Mesenchymal stem cell (in vitro differentiated cells and primary cell): ENCODE data around the gene KRT5.

Experiments used
- DNase-seq: peaks from one replicate; pipeline ENCODE4 v3.0.0-alpha.2; 2013
- H2AFZ ChIP-seq: one replicate; pipeline ENCODE4 v1.6.1; 2013; ENCODE audit warnings: low read depth, mild to moderate bottlenecking, control low read depth, inconsistent platforms, low read length, moderate library complexity
- H2AK5ac ChIP-seq: 2 replicates; pipeline ENCODE4 v1.6.1; 2013; ENCODE audit warnings: low read length, moderate library complexity, mild to moderate bottlenecking, inconsistent platforms; ENCODE audit not compliant: severe bottlenecking
- H2BK120ac ChIP-seq: one replicate; pipeline ENCODE4 v1.6.1; 2013; ENCODE audit warnings: low read depth, mild to moderate bottlenecking, inconsistent platforms, low read length, moderate library complexity
- H2BK12ac ChIP-seq, 2 experiments: one replicate each; pipeline ENCODE4 v1.6.1; 2013; ENCODE audit warnings: inconsistent platforms in 2 of 2, low read length in 2 of 2, mild to moderate bottlenecking in 2 of 2, moderate library complexity in 2 of 2, control low read depth in 1 of 2
- H2BK15ac ChIP-seq: one replicate; pipeline ENCODE4 v1.6.1; 2013; ENCODE audit warnings: mild to moderate bottlenecking, low read depth, inconsistent platforms; ENCODE audit not compliant: poor library complexity, severe bottlenecking
- H2BK5ac ChIP-seq: 2 replicates; pipeline ENCODE4 v1.6.1; 2013; ENCODE audit warnings: low read depth, mild to moderate bottlenecking, low read length, control low read depth, inconsistent platforms; ENCODE audit not compliant: poor library complexity, severe bottlenecking
- H3K14ac ChIP-seq, 2 experiments: one replicate each; pipeline ENCODE4 v1.6.1; 2013; ENCODE audit warnings: inconsistent platforms in 2 of 2, low read length in 2 of 2, control low read depth in 1 of 2, mild to moderate bottlenecking in 1 of 2, moderate library complexity in 1 of 2
- H3K18ac ChIP-seq, 2 experiments: one replicate each; pipeline ENCODE4 v1.6.1; 2013; ENCODE audit warnings: inconsistent platforms in 2 of 2, low read length in 2 of 2, control low read depth in 1 of 2, low read depth in 1 of 2, mild to moderate bottlenecking in 1 of 2
- H3K23ac ChIP-seq, 2 experiments: one replicate each; pipeline ENCODE4 v1.6.1; 2013; ENCODE audit warnings: inconsistent platforms in 2 of 2, low read length in 2 of 2, mild to moderate bottlenecking in 2 of 2, moderate library complexity in 2 of 2, control low read depth in 1 of 2
- H3K27ac ChIP-seq: 2 replicates; pipeline ENCODE4 v1.5.1; 2013; ENCODE audit warnings: mild to moderate bottlenecking, moderate library complexity, low read length, control low read depth, inconsistent platforms; ENCODE audit not compliant: poor library complexity, severe bottlenecking
- H3K27me3 ChIP-seq, 2 experiments: 2 replicates each; pipeline versions ENCODE4 v1.6.1 to v1.7.0; 2013; ENCODE audit warnings: low read length in 2 of 2, mild to moderate bottlenecking in 2 of 2, moderate library complexity in 2 of 2, control low read depth in 1 of 2, inconsistent platforms in 1 of 2; ENCODE audit not compliant: control insufficient read depth in 1 of 2, insufficient read depth in 1 of 2
- H3K36me3 ChIP-seq, 2 experiments: 2 replicates each; pipeline versions ENCODE4 v1.6.1 to v1.7.0; 2013; ENCODE audit warnings: low read length in 2 of 2, control low read depth in 1 of 2, inconsistent platforms in 1 of 2, low read depth in 1 of 2, mild to moderate bottlenecking in 1 of 2; ENCODE audit not compliant: insufficient read depth in 2 of 2, control insufficient read depth in 1 of 2
- H3K4ac ChIP-seq, 2 experiments: one replicate each; pipeline ENCODE4 v1.6.1; 2013; ENCODE audit warnings: inconsistent platforms in 2 of 2, low read length in 2 of 2, mild to moderate bottlenecking in 2 of 2, moderate library complexity in 2 of 2, control low read depth in 1 of 2, low read depth in 1 of 2
- H3K4me1 ChIP-seq: 2 replicates; pipeline ENCODE4 v1.6.1; 2013; ENCODE audit warnings: low read depth, low read length, control low read depth; ENCODE audit not compliant: control insufficient read depth, insufficient read depth
- H3K4me2 ChIP-seq: 2 replicates; pipeline ENCODE4 v1.6.1; 2013; ENCODE audit warnings: low read length, mild to moderate bottlenecking, inconsistent platforms; ENCODE audit not compliant: poor library complexity, severe bottlenecking
- H3K4me3 ChIP-seq, 2 experiments: 2 replicates each; pipeline versions ENCODE4 v1.5.1 to v1.7.0; 2013; ENCODE audit warnings: low read length in 2 of 2, mild to moderate bottlenecking in 2 of 2, control low read depth in 1 of 2, low read depth in 1 of 2; ENCODE audit not compliant: insufficient read depth in 1 of 2
- H3K79me1 ChIP-seq: replicated peaks from 2 replicates; pipeline ENCODE4 v1.6.1; 2013; ENCODE audit warnings: mild to moderate bottlenecking, control low read depth, low read length, inconsistent platforms; ENCODE audit not compliant: poor library complexity, severe bottlenecking
- H3K9ac ChIP-seq: 2 replicates; pipeline ENCODE4 v1.7.0; 2013; ENCODE audit warnings: mild to moderate bottlenecking, low read length, moderate library complexity
- H3K9me3 ChIP-seq: 2 replicates; pipeline ENCODE4 v1.7.0; 2013; ENCODE audit warnings: mild to moderate bottlenecking, low read length; ENCODE audit not compliant: control insufficient read depth
- H4K8ac ChIP-seq: one replicate; pipeline ENCODE4 v1.6.1; 2013; ENCODE audit warnings: inconsistent platforms, mild to moderate bottlenecking, low read length, moderate library complexity
- H4K91ac ChIP-seq: one replicate; pipeline ENCODE4 v1.6.1; 2013; ENCODE audit warnings: mild to moderate bottlenecking, low read length, inconsistent platforms
- WGBS: methylation state at CpG from one replicate; pipeline ENCODE4 v1.1.7; 2013; ENCODE audit warnings: mixed read lengths; 5-methylcytosine and 5-hydroxymethylcytosine counted together

KRT5 gene

GRCh38 chr12:52541709-52542108, 21.5 kb upstream of the KRT5 start:
- H3K9ac ChIP-seq = no peak overlapping the region
- no peak for DNase-seq
- no peak overlapping the region for H3K27ac ChIP-seq
- no peak overlapping the region for H3K4me2 ChIP-seq
- H3K23ac ChIP-seq = no peak overlapping the region
- H4K91ac ChIP-seq = no peak overlapping the region
- H3K4me3 ChIP-seq = no peak overlapping the region
- 88% methylated on average over 3 of the region's 5 CpGs for whole genome bisulfite sequencing
- H3K27me3 ChIP-seq = peaks cover 0 to 43% of the 10 kb centered on the region in 2 experiments
- no peak overlapping the region for H2AK5ac ChIP-seq
- no peak overlapping the region for H2BK120ac ChIP-seq
- H2BK5ac ChIP-seq = no peak overlapping the region
- no peak overlapping the region for H4K8ac ChIP-seq
- no peaks in the 10 kb centered on the region for H3K79me1 ChIP-seq
- no peaks in the 10 kb centered on the region for H3K4me1 ChIP-seq
- H2AFZ ChIP-seq = no peak overlapping the region
- H2BK15ac ChIP-seq = no peak overlapping the region
- no peak overlapping the region for H3K4ac ChIP-seq
- H3K14ac ChIP-seq = no peak overlapping the region
- H3K9me3 ChIP-seq = no peaks in the 10 kb centered on the region
- no peak overlapping the region for H2BK12ac ChIP-seq
- no peak overlapping the region for H3K18ac ChIP-seq
- H3K36me3 ChIP-seq = no peaks in the 10 kb centered on the region

GRCh38 chr12:52540531-52540930, 20.3 kb upstream of the KRT5 start:
- no peak for DNase-seq
- no peak overlapping the region for H3K27ac ChIP-seq
- no peak overlapping the region for H2BK15ac ChIP-seq
- H3K4me1 ChIP-seq = no peaks in the 10 kb centered on the region
- no peak overlapping the region for H3K4me2 ChIP-seq
- no peak overlapping the region for H3K23ac ChIP-seq
- peak overlapping the region; percentile 18 for H4K91ac ChIP-seq
- no peak overlapping the region for H2BK5ac ChIP-seq
- no peak overlapping the region for H3K9ac ChIP-seq
- H3K9me3 ChIP-seq = no peaks in the 10 kb centered on the region
- no peak overlapping the region for H2AFZ ChIP-seq
- H3K4me3 ChIP-seq = no peak overlapping the region
- no peak overlapping the region for H3K4ac ChIP-seq
- no peaks in the 10 kb centered on the region for H3K79me1 ChIP-seq
- H3K18ac ChIP-seq = no peak overlapping the region
- H2AK5ac ChIP-seq = no peak overlapping the region
- H2BK12ac ChIP-seq = no peak overlapping the region
- no peak overlapping the region for H3K14ac ChIP-seq
- H4K8ac ChIP-seq = no peak overlapping the region
- no peaks in the 10 kb centered on the region for H3K36me3 ChIP-seq
- H2BK120ac ChIP-seq = no peak overlapping the region
- H3K27me3 ChIP-seq = peaks cover 0 to 35% of the 10 kb centered on the region in 2 experiments
- 85% methylated on average over 7 of the region's 7 CpGs for WGBS

- no peak overlapping the region for H3K9ac ChIP-seq
- H3K4me1 ChIP-seq = no peaks in the 10 kb centered on the region
- H2BK12ac ChIP-seq = no peak overlapping the region
- no peak overlapping the region for H2AFZ ChIP-seq
- no peak overlapping the region for H3K23ac ChIP-seq
- DNase-seq = no peak
- H3K9me3 ChIP-seq = no peaks in the 10 kb centered on the region
- no peak overlapping the region for H3K4me2 ChIP-seq
- H2BK5ac ChIP-seq = no peak overlapping the region
- no peak overlapping the region for H3K27ac ChIP-seq
- no peaks in the 10 kb centered on the region for H3K79me1 ChIP-seq
- H2BK120ac ChIP-seq = no peak overlapping the region
- H3K18ac ChIP-seq = no peak overlapping the region
- H3K14ac ChIP-seq = no peak overlapping the region
- H3K4me3 ChIP-seq = no peak overlapping the region
- no peak overlapping the region for H4K91ac ChIP-seq
- H3K36me3 ChIP-seq = no peaks in the 10 kb centered on the region
- H3K27me3 ChIP-seq = peaks cover 0 to 28% of the 10 kb centered on the region in 2 experiments
- H3K4ac ChIP-seq = no peak overlapping the region
- WGBS = 82% methylated on average over 3 of the region's 3 CpGs
- H2AK5ac ChIP-seq = no peak overlapping the region
- no peak overlapping the region for H2BK15ac ChIP-seq
- H4K8ac ChIP-seq = no peak overlapping the region
Measured at GRCh38 chr12:52539821-52540173, 19.6 kb upstream of the KRT5 start.

- 65% methylated on average over 5 of the region's 5 CpGs for WGBS
- Histone ChIP-seq H2BK12ac (no peak overlapping the region), H3K9ac (no peak overlapping the region), H3K9me3 (no peaks in the 10 kb centered on the region), H3K14ac (no peak overlapping the region), H3K23ac (no peak overlapping the region), H3K4me3 (no peak overlapping the region), H4K91ac (no peak overlapping the region), H3K18ac (no peak overlapping the region), H3K27ac (no peak overlapping the region), H2BK15ac (no peak overlapping the region), H2AFZ (no peak overlapping the region), H2BK120ac (no peak overlapping the region), H2AK5ac (no peak overlapping the region), H2BK5ac (no peak overlapping the region), H4K8ac (no peak overlapping the region), H3K79me1 (no peaks in the 10 kb centered on the region), H3K27me3 (peaks cover 0 to 27% of the 10 kb centered on the region in 2 experiments), H3K4me2 (no peak overlapping the region), H3K36me3 (no peaks in the 10 kb centered on the region), H3K4me1 (no peaks in the 10 kb centered on the region), H3K4ac (no peak overlapping the region)
- peak; percentile 38 for DNase-seq
Measured at GRCh38 chr12:52539083-52539820, 19.1 kb upstream of the KRT5 start.
